SK-N-SH (cell line): ENCODE results near the gene CCN6.

Experiments used
- CTCF ChIP-seq: fragments of 200-600 bp; sonication (generic); IDR thresholded peaks from 2 replicates; pipeline ENCODE4 v1.6.1; 2017; ENCODE audit warnings: antibody characterized with exemption, mild to moderate bottlenecking, moderate library complexity
- EZH2phosphoT487 ChIP-seq: fragments of 200-600 bp; sonication (generic); IDR thresholded peaks from 2 replicates; pipeline ENCODE4 v1.6.1; 2017; ENCODE audit warnings: low read depth, mixed run types, mild to moderate bottlenecking, antibody characterized with exemption, moderate library complexity, borderline replicate concordance
- FOSL2 ChIP-seq: IDR thresholded peaks from 2 replicates; pipeline ENCODE4 v1.4.0; 2012; ENCODE audit warnings: low read depth, mild to moderate bottlenecking, moderate library complexity, borderline replicate concordance
- FOXM1 ChIP-seq: IDR thresholded peaks from 2 replicates; pipeline ENCODE4 v1.4.0; 2012; ENCODE audit warnings: low read depth, mild to moderate bottlenecking
- PBX3 ChIP-seq: IDR thresholded peaks from 2 replicates; pipeline ENCODE4; 2012
- POLR2AphosphoS5 ChIP-seq: IDR thresholded peaks from 2 replicates; pipeline ENCODE4 v1.6.1; 2012; ENCODE audit warnings: low read depth, low read length
- REST ChIP-seq: IDR thresholded peaks from 2 replicates; pipeline ENCODE4 v1.6.1; 2012; ENCODE audit warnings: mild to moderate bottlenecking, low read depth, low read length, moderate library complexity
- RFX5 ChIP-seq: IDR thresholded peaks from 2 replicates; pipeline ENCODE4 v1.6.1; 2012; ENCODE audit warnings: mild to moderate bottlenecking, improper control_type of control experiment, low read length
- RXRA ChIP-seq: IDR thresholded peaks from 2 replicates; pipeline ENCODE4 v1.4.0; 2012; ENCODE audit warnings: low read depth, mild to moderate bottlenecking, borderline replicate concordance
- USF1 ChIP-seq: IDR thresholded peaks from 2 replicates; pipeline ENCODE4 v1.4.0; 2012; ENCODE audit warnings: low read depth, borderline replicate concordance
- USF2 ChIP-seq: fragments of 150-350 bp; IDR thresholded peaks from 2 replicates; pipeline ENCODE4 v1.6.1; 2017; ENCODE audit warnings: antibody characterized with exemption, low read length, low read depth, borderline replicate concordance

- TF ChIP-seq CTCF: no peak
- no peak for TF ChIP-seq RFX5
- TF ChIP-seq EZH2phosphoT487: no peak
- TF ChIP-seq FOXM1: no peak
- no peak for TF ChIP-seq PBX3
- TF ChIP-seq USF1: no peak
- no peak for TF ChIP-seq REST
- TF ChIP-seq RXRA: no peak
- TF ChIP-seq POLR2AphosphoS5: no peak
- TF ChIP-seq FOSL2: no peak
- TF ChIP-seq USF2: no peak
These were observed 12.9 kb upstream of the CCN6 start for GRCh38 chr6:112040956-112041355.
